HFF-Myc (cell line): ENCODE measurements around the gene IGSF9.

Experiments
- DNase-seq: peaks from one replicate; pipeline ENCODE4 v3.0.0-alpha.2; 2011; ENCODE audit warnings: low read depth; ENCODE audit errors: extremely low read depth
- H3K4me3 ChIP-seq: replicated peaks from 2 replicates; pipeline ENCODE4 v1.5.1; 2011; ENCODE audit warnings: low read depth, mild to moderate bottlenecking, control low read depth, low read length
- TF ChIP-seq, protein P1 (sequence below): IDR thresholded peaks from 2 replicates; pipeline ENCODE4 v1.5.1; 2012; ENCODE audit warnings: mild to moderate bottlenecking, low read depth, low read length, control low read depth; ENCODE audit errors: missing control alignments

Gene IGSF9

DNA sequence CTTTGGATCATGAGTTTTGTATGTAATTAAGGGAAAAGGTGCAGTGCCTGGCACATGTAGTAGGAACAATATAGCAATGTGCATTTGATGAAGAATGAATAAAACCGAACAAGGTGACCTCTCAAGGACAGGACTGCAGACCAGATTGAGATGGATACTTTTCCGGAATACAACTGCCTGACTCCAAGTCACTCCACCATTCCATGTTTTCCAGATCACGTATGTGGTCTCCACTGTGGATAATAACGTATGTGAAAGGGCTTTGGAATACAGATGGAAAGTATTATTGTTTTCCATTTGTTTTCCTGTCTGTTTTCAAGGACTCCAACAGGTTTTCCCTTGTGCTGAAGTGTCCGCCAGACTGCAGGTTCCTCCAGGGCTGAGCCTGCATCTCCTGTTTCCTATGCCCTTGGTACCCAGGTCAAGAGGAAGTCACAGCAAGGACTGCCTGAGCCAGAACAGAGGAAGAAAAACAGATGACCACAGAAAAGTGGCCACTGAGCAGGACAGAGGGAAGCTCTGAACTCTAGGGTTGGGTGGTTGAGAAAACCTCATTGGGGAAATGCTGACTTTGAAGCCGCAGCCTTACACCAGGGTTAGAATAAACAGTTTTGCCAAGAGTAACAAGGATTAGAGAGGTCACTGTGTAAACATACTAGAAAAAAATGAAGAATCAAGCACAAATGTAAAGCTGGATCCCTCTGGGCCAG is 49.4 kb downstream of the IGSF9 start:
- no peak for DNase-seq
- TF ChIP-seq, protein P1, sequence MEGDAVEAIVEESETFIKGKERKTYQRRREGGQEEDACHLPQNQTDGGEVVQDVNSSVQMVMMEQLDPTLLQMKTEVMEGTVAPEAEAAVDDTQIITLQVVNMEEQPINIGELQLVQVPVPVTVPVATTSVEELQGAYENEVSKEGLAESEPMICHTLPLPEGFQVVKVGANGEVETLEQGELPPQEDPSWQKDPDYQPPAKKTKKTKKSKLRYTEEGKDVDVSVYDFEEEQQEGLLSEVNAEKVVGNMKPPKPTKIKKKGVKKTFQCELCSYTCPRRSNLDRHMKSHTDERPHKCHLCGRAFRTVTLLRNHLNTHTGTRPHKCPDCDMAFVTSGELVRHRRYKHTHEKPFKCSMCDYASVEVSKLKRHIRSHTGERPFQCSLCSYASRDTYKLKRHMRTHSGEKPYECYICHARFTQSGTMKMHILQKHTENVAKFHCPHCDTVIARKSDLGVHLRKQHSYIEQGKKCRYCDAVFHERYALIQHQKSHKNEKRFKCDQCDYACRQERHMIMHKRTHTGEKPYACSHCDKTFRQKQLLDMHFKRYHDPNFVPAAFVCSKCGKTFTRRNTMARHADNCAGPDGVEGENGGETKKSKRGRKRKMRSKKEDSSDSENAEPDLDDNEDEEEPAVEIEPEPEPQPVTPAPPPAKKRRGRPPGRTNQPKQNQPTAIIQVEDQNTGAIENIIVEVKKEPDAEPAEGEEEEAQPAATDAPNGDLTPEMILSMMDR = no peak
- no peak overlapping the region for H3K4me3 ChIP-seq

GRCh38 chr1:159895286-159895685 is 50.1 kb downstream of the IGSF9 start:
- no peak for DNase-seq
- TF ChIP-seq, protein P1 = no peak
- H3K4me3 ChIP-seq = no peak overlapping the region

DNA sequence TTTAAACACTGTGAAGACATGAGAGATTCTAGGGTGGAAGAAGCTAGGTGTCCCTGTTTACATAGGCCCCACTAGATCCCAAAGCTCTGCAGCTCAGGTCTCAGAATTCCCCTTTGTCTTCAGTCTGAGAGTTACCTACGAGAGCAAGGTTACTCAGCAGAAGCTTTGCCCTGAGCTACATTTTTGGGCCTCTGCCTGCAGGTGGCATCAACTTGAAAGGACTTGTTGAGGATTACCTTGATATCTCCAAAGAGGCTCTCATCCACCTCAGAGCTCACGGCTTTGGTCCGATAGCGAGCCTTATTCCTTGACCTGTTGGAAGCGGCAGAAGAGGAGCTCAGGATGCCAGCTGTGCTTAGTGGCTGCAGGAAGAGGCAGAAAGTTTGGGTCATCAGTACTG is 52.5 kb downstream of the IGSF9 start:
- no peak for DNase-seq
- TF ChIP-seq, protein P1 = no peak
- H3K4me3 ChIP-seq = no peak overlapping the region

DNA sequence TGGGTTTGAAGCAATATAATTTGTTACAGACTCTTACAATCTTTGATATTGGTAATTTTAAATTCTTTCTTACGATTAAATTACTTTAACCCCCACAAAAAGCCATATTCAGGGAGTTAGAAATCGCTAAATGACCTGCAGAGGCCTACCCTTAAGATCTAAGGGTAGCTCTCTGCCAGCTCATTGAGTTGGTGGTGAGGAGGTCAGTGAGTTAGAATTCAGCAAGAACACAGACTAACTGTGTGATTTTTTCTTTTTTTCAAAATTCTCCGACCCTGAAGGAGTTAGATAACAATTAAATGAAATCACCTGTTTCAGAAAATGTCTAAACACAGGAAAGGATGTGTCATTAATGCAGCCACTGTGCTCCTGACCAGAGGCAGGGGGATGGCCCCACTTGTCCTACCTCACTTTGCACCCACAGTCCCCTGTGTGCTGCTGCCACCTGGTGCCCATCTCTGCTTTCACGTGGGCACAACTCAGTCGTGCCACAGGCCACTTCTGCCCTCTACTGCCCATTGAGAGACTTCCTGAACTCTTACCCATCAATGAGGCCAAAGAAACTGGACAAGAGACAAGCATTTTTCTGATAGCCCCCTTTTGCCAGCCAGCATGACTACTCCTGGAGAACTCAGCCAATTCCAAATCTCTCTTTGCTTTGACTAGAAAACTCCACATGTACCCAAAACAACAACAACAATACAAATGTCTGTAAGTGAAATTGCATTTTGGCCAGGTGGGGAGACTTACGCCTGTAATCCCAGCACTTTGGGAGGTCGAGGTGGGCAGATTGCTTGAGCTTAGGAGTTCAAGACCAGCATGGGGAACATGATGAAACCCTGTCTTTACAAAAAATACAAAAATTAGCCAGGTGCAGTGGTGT is 53.9 kb downstream of the IGSF9 start:
- TF ChIP-seq, protein P1 = peak; percentile 99
- DNase-seq = peak; percentile 85

DNA sequence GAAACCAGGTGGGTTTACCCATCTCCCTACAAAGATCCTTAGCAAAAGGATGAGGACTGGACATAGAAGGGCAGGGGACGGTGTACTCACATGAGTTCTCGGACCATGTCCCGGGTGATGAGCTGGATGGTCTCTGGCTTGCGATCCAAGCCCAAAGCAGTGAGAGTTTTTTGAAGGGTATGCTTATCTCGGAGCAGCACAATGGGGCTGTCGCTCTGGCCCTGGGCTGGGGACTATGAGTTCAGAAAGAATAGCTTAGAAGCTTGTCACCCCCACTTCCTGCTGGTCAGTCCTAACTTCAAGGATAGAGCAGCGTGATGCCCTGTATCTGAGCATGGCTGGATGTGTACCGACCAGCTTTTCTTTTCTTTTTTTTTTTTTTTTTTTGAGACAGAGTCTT is 55.0 kb downstream of the IGSF9 start:
- TF ChIP-seq, protein P1 = no peak
- peak overlapping the region; percentile 26 for H3K4me3 ChIP-seq
- no peak for DNase-seq

More for the DNA sequence above, 53.9 kb downstream of the IGSF9 start:
- H3K4me3 ChIP-seq = no peak overlapping the region

GRCh38 chr1:159889821-159890252 is 55.6 kb downstream of the IGSF9 start:
- DNase-seq = peak; percentile 98
- H3K4me3 ChIP-seq = peak overlapping the region; percentile 26
- TF ChIP-seq, protein P1 = no peak
